HG02981 (cell line): ENCODE measurements around the gene ATL2.
"Not testable (repeated sequence)": the region's sequence is repeated elsewhere in the genome, so short reads cannot be mapped to it uniquely, and the experiment has no call there.

Source experiments
- ATAC-seq: cut with Tn5 transposase; IDR thresholded peaks from one replicate; pipeline ENCODE4 v1.9.1; 2021; ENCODE audit warnings: mild to moderate bottlenecking, moderate library complexity; ENCODE audit not compliant: unreplicated experiment

The ATL2 gene

DNA sequence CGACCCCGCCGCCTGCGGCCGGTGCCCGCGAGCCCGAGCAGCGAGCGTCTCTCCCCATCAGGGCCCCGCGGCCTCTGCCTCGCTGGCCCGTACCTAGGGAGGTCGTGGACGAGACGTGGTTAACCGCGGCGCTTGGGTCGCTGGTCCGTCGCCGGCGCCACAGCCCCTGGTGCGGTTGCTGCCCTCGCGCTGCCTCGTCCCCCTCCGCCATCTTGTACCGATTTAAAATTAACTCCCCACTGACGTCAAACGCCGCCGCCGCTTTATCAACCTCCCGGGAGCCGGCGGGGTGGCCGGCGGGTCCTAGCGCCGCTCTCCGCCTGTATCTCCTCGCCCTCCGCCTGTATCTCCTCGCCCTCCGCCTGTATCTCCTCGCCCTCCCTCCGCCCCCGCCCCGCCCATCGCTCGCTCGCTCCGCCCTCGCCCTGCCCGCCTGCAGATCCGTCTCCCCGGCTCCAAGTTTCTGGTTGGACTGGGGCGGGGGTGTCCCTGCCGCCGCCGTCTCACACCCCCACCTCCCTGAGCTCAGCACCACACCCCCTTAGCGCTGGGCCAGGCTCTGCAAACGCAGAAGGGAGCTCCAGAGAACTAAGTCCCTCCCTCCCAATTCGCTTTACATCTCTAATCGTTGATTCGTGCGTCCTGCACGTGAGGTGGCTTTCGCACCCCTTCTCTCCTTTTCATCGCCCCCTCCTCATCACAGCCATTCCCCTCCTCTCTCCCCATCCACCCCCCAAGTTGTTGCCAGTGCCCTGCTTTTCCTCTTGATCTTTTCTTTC is at the start of gene ATL2:
TSS of gene ATL2 (minus strand) at position 224 of the 779 bp plus-strand sequence. CDS start at position 211, 13 bp downstream.
- ATAC-seq: peak; percentile 85

DNA sequence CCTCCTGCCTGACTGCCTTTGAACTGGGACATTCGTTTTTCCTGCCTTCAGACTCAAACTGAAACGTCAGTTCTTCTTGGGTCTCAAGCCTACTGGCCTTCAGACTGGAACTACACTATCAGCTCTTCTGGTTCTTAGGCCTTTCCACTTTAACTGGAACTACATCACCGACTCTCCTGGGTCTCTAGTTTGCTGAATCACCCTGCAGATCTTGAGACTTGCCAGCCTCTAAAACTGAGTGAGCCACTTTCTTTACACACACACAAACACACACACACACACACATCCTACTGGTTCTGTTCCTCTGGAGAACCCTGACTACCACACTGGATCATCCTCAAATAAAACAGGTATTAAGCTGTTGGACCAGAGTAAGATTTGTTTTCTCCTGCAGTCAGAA is 46.7 kb upstream of the ATL2 start:
- ATAC-seq: no peak

DNA sequence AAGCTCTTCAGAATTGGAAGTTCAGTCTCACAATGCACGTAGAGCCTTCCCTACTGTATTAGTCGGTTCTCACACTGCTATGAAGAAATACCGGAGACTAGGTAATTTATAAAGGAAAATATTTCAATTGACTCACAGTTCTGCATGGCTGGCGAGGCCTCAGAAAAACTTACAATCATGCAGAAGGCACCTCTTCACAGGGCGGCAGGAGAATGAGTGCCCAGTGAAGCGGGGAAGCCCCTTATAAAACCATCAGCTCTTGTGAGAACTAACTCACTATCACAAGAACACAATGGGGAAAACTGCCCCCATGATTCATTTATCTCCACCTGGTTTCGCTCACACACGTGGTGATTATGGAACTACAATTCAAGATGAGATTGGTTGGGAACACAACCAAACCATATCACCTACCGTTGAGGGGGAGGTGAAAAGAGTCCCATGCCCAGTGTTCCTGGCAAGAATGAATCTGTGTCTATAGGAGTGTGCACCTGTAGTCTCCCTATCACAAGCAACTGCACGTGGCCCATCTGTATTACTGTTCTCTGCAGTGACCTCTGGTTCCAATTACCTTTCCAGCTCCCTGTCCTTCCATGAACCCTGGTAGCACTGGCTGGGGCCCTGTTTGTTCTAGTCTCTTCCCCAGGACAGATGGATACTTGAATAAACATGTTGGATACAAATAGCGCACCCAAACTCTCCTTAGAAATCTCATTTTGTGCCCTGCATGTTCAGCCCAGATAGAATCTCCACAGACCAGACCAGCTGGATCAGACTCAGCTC is 44.4 kb upstream of the ATL2 start:
- ATAC-seq: no peak

DNA sequence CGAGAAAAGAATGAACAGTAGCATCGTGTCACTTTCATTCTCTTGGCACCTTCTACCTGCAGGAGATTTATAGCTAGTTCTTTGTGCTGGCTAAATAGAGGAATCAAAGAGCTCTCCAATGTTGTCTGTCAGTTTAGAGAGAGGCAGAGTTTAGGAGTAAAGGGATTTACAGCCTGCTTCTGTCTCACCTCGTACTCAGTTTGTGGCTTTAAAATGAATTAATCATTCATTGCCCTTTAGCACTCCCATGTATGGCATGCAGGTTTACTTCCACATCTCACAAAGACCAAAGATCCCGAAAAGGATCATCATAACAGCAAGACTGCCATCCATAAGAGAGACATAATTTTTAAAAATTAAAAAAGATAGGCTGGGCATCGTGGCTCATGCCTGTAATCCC is 42.4 kb upstream of the ATL2 start:
- ATAC-seq: no peak

DNA sequence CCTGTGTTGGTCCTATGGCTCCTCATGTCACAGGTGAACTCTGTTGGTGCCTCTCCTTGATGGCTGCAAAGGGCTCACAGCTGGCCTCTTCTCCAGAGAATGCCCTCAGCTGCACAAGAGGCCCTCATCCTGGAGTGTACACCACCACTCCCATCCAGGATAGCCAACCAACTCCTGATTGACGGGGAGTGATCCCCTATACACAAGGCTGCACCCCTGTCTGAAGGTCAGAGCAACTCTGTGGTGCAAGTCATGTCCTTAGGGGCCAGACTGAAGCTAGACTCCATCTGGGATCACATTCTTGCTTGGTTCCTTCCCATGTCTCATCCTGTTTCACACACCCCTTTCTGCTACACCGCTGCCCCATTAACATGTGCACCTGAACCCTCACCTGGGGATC is 41.7 kb upstream of the ATL2 start:
- ATAC-seq: no peak

DNA sequence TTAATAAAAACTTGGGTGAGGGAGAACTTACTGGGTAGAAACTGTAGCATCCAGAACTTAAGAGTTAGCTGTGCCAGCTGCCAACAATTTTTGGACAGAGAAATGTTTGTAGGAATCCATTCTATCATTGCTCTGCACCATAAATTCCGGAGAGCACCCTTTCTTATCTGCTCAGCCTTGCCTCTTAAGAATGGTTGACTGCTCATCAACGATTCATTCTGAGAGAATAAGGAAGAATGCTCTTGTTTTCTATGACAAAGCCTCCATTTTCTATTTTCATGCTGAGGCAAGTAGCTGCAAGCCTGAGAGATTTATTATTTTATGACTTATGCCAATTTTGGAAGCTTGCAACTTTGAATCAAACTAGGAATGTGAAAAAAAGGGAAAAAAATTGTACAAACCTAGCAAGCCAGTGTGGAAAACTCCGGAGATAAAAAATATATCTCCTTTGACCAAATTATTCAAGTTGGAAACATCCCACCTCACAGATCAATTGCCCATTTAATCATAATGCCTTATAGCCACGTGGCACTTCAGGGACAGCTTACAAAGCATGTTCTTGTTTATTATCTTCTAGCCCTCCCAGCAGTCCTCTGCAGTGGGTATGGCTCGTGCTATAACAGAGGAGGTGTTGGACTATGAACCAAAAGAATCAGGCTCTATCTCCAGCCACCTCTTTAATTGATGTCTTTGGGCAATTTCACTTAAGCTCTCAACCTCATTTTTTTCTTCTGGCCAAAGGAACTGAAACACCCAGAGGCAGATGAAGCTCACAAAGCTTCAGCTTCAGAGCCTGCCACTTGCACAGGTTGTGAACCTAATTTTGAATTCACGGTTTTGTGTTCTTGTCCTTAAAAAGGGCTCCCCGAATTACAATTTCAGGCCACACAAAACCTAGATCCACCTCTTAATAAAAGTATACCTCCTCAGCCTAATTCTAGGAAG is 40.9 kb upstream of the ATL2 start:
- ATAC-seq: no peak

DNA sequence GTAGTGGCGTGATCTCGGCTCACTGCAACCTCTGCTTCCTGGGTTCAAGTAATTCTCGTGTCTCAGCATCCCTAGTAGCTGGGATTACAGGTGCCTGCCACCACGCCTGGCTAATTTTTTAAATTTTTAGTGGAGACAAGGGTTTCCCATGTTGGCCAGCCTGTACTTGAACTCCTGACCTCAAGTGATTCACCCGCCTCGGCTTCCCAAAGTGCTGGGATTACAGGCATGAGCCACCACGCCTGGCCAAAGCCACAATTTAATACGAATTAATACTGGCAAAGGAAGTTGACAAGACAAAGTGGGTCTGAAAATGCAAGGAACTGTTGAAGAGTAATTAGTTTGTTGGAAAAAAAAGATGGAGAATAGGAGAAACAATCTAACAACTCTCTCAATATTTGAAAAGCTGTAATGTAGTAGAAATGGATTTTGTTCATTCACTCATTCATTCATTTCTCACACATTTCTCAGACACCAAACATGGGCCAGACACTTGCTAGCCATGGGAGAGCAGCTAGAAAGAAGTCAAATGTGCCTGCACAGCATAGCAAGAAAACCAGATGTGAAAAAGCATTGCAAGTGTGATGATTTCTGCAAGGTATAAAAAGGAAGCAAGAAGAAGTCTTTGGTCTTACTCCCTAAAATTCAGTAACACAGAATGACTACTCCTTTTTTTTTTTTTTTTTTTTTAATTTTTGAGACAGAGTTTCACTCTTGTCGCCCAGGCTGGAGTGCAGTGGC is 39.4 kb upstream of the ATL2 start:
- ATAC-seq: no peak

DNA sequence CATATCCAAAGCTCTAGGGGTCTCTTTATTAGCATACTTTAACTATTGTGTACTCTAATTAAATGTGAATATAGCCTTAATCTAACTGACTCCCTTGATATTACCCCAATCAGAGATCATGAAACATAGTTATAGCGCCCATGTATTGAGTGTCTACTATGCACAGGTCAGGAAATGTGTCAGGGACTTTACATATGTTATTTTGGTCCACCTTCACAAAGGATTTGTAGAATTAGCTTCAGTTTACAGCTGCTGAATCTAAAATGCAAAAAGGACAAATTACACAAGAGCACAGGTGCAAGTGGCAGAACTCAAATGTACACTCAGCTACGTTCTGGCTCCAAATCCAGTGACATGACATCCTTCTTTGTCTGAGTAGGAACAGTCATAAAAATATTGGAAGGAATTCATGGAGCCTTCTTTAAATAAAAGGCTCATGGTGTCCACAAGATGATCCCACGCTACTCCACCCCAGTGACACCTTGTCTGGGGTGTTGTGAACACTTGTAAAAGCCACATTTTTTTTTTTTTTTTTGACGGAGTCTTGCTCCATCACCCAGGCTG is 38.7 kb upstream of the ATL2 start:
- no peak for ATAC-seq

DNA sequence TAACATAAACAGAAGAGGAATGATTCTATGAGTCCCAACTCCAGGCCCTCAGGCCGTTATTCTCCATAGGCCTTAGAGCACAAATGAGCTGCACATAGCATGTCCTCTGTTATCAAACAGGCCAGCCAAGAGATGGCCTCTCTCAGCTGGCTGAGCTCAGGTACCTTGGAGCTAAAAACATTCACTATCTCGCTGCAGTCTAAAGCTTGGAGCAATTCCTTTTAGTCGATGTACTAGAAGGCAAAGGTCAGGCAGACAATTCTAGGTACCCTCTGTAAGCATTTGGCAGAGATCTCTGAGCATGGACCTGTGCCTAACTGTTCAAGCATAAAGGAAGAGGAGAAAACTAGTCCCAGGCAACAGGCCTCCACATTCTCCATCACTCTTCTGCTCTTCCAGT is 38.0 kb upstream of the ATL2 start:
- ATAC-seq: no peak

DNA sequence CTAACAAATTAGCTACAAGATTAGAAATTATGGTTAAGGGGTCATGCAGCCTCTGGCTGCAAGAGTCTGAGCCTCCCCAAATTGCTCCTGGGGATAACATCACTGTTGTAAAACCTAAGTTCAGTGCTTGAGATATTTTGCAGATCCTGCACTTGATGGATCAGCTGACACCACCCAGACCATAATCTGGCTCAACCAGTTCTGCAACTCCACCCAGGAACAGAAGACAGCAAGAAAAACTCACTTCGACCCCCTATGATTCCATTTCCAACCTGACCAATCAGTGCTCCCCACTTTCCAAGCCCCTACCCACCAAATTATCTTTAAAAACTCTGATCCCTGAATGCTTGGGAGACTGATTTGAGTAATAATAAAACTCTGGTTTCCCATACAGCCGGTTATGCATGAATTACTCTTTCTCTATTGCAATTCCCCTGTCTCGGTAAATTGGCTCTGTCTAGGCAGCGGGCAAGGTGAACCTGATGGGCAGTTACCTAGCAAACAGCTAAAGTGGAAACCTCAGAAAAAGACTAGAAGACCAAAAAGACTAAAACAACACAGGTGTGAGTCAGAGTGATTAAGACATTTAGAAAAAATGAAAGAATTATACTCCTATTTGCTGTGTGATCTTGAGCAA is 35.3 kb upstream of the ATL2 start:
- ATAC-seq: not testable (repeated sequence)

DNA sequence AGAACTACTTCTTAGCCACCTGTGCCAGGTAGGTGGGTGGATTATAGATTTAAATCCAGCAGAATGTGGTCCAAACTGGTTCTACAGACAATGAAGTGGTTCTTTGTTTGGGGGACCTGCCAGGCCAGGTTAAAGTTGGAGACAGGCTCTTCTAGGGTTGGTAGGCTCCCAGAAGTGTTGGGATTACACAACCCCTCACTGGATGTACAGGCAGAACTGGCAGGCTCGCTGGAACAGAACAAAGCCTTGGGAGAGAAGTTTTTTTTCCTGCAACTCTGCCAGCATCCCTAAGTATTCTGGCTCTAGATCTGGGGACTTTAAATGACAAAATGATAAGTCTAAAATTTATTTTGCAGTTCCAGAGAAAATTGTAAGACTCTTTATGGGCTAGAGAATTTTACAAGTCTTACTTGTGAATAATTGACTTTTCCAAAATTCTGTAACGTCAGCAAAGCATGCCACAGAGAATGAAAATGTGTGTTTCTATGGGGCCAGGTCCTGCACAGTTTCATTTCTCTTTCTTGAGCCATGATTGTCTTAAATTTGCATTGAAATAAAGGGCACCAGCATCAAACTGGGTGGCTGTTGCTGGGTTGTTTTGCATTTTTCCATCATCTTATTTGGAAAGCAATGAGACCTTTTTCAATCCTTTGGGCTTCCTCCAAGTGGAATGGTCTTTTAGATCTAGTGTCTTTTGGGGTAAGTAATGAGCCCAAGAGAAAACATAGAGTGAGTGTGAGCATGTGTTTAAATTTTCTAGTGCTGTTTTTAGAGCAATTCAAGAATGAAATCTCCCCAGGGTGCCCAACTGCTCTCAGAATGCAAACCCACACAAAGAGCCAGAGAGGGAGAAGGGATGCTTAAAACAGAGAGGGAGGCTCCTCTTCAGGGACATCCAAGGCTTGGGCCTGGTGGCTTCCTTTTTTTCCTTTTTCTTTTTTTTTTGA is 32.4 kb upstream of the ATL2 start:
- peak; percentile 76 for ATAC-seq

DNA sequence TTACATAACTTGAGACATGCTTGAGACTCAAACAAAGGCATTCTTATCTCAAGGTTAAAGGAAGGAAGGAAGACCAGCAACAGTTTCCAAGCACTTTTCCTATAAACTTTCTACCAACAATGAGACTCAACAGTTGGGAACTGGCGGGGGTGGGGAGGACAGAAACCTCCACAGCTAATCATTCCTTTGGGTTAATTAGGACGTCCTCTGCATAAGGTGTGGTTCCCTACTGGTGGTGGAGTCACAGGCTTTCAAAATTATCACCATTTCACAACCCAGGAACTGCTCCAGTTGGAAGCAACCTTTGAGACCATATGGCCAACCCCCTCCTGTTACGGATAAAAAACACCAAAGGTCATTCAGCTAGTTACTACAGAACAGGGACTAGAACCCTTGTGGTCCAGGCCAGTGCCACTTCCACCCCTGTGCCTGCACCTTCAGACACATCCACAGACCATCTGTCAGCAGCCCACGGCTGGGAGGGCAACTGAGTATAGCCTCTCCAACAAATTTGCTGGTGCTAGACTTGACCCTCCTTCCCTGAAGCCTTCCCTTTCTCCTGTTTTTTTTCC is 30.1 kb upstream of the ATL2 start:
- no peak for ATAC-seq

DNA sequence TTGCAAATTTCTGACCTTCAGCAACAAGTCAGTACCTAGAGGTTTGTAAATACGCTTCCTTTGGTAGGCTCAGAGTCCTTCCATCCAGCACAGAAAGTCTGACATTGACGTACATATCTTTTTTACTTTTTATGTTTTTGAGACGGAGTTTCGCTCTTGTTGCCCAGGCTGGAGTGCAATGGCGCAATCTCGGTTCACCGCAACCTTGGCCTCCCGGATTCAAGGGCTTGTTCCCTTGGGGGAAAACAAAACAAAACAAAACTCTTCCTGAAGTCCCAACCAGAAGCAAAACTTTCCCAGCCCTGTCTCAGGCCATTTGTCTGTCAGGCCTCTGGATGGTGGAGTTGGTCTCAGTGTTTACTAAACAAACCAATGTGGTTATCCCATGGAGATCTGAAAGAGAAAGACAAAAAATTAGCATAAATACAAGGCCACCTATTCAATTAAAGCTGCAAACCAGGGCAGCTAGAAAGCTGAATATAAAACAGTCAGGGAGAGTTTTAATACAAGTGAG is 29.6 kb upstream of the ATL2 start:
- ATAC-seq: no peak

DNA sequence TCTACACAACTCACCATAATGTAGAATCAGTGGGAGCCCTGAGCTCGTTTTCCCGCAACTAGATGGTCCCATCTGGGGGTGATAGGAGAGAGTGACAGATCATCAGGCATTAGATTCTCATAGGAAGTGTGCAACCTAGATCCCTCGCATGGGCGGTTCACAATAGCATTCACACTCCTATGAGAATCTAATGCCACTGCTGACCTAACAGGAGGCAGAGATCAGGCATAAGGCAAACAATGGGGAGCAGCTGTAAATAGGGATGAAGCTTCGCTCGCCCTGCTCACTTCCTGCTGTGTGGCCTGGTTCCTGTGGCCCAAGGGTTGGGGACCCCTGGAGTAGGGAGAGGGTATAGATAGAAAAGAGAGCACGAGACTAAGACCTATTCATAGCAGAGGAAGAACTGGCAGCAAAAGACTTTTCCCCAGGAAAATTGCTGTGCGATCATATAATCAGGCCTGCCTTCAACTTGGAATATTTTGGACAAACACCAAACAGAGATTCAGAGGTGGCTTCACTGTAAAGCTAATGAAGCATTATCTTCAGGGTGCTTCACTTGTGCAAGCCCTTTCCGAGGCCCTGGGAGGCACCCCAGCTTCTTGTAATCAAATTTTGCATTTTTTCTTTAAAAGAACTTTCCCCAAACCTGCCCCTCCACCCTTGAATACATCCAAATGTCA is 29.0 kb upstream of the ATL2 start:
- no peak for ATAC-seq

DNA sequence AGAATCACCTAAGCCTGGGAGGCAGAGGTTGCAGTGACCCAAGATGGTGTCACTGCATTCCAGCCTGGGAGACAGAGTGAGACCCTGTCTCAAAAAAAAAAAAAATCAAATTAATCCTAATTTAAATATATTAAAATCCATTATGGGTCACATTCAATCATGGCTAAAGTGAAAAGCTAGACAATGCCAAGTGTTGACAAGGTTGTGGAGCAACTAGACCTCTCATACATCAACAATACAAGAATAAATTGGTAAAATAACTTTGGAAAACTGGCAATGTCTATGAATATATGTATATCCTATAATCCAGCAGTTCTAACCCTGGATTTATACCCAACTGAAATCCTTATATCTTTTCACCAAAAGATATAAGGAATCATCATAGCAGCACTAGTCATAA is 23.4 kb upstream of the ATL2 start:
- no peak for ATAC-seq

DNA sequence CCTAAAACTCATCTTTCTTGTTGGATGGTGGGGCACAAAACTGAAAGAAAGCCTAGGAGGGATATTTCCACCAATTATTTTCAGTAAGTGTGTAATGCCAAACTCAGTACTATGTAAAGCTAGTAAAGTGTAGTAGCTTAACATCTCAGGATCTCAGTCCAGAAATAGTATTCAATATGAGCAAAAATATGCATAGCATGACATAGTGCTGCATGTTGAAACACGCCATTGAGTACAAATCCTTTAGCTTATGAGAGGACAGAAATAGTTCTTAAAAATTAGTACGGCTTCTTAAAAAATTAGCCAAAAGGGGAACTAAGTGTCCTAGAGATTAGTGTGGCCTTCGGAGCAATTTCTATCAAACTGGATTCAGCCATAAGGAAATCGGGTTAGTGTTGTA is 21.7 kb upstream of the ATL2 start:
- no peak for ATAC-seq

DNA sequence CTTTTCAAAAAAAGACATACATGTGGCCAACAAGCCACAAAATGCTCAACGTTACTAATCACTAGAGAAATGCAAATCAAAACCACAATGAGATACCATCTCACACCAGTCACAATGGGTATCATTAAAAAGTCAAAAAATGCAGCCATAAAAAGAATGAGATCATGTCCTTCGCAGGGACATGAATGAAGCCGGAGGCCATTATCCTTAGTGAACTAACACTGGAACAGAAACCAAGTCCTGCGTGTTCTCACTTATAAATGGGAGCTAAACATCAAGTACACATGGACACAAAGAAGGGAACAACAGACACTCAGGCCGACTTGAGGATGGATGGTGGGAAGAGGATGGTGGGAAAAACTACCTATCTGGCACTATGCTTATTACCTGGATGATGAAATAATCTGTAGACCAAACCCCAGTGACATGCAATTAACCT is 17.8 kb upstream of the ATL2 start:
- no peak for ATAC-seq
